CD4-positive, alpha-beta T cell (primary cell): ENCODE measurements around the gene COL5A1. TPM values are rescaled to one million over a fixed set of nuclear protein-coding genes. Genes with fewer than 3 reads are reported as not detected.
"Not testable (repeated sequence)": the region's sequence is repeated elsewhere in the genome, so short reads cannot be mapped to it uniquely, and the experiment has no call there.

ENCODE experiments used
- ATAC-seq: fragments of 200-7000 bp; cut with Tn5 transposase; one replicate; pipeline ENCODE4 v1.10.0; 2022; ENCODE audit warnings: mild to moderate bottlenecking; ENCODE audit not compliant: poor library complexity
- CTCF ChIA-PET: fragments of 350-600 bp; sonication (Branson Sonifier 250); formaldehyde crosslinking; loops from one replicate; lab custom pipeline; 2021; ENCODE audit warnings: antibody characterized with exemption, inconsistent platforms; lab: Charles Lee
- POLR2A ChIA-PET: fragments of 350-600 bp; sonication (Branson Sonifier 250); formaldehyde crosslinking; loops from one replicate; lab custom pipeline; 2021; ENCODE audit warnings: antibody characterized with exemption, inconsistent platforms; lab: Charles Lee
- DNase-seq, 14 experiments: peaks; one replicate each; pipeline ENCODE4 v3.0.0-alpha.2; 2013 to 2020; ENCODE audit warnings: mixed read lengths in 2 of 14
- H3K27ac ChIP-seq, 2 donors: one replicate each; pipeline versions ENCODE4 v1.5.1 to v1.7.0; 2013; ENCODE audit warnings: low read length in 2 of 2, low read depth in 1 of 2, mild to moderate bottlenecking in 1 of 2
- H3K27me3 ChIP-seq, 2 experiments: 1 replicate in 1 of 2; 2 replicates in 1 of 2; pipeline versions ENCODE4 v1.6.1 to v1.7.0; 2013; ENCODE audit warnings: low read length in 2 of 2, control low read depth in 1 of 2, mild to moderate bottlenecking in 1 of 2, moderate library complexity in 1 of 2; ENCODE audit not compliant: insufficient read depth in 2 of 2, control insufficient read depth in 1 of 2
- H3K36me3 ChIP-seq: one replicate; pipeline ENCODE4 v1.6.1; 2013; ENCODE audit warnings: low read length, control low read depth; ENCODE audit not compliant: insufficient read depth
- H3K4me1 ChIP-seq: one replicate; pipeline ENCODE4 v1.6.1; 2013; ENCODE audit warnings: low read length, control low read depth; ENCODE audit not compliant: insufficient read depth
- H3K4me3 ChIP-seq: one replicate; pipeline ENCODE4 v1.5.1; 2013; ENCODE audit warnings: mild to moderate bottlenecking, low read length, moderate library complexity
- H3K9me3 ChIP-seq, 2 experiments: 1 replicate in 1 of 2; 2 replicates in 1 of 2; pipeline versions ENCODE4 v1.6.1 to v1.7.0; 2013; ENCODE audit warnings: low read length in 2 of 2, mild to moderate bottlenecking in 2 of 2, control low read depth in 1 of 2, moderate library complexity in 1 of 2; ENCODE audit not compliant: control insufficient read depth in 1 of 2, insufficient read depth in 1 of 2
- H3K27ac Mint-ChIP-seq: one replicate; pipeline ENCODE4 v1.8.0; 2020; ENCODE audit warnings: mixed read lengths
- H3K27me3 Mint-ChIP-seq: one replicate; pipeline ENCODE4 v1.8.0; 2021; ENCODE audit warnings: mixed read lengths
- H3K36me3 Mint-ChIP-seq: one replicate; pipeline ENCODE4 v1.8.0; 2021; ENCODE audit warnings: low read depth, mixed read lengths
- H3K4me1 Mint-ChIP-seq: one replicate; pipeline ENCODE4 v1.8.0; 2021; ENCODE audit warnings: low read depth, mixed read lengths
- H3K4me3 Mint-ChIP-seq: one replicate; pipeline ENCODE4 v1.8.0; 2020; ENCODE audit warnings: mild to moderate bottlenecking, mixed read lengths
- H3K9me3 Mint-ChIP-seq: one replicate; pipeline ENCODE4 v1.8.0; 2020; ENCODE audit warnings: mixed read lengths
- intact Hi-C, 2 experiments: fragments of 100-400 bp; cut with DNase I in 1 of 2; cut with micrococcal nuclease in 1 of 2; formaldehyde crosslinking; loops; one replicate each; pipeline versions ENCODE4 v1.15.1 to v1.9.0; 2023 to 2025; cut with DNase I, micrococcal nuclease
- total RNA-seq, 174 experiments: library from RNA in 2 of 174; stranded (reverse) in 2 of 174; gene quantifications; one replicate each; pipeline ENCODE4 v1.2.3 and lab custom pipeline; 2021 to 2026
- TF ChIP-seq, protein P1 (sequence below): fragments of 200-600 bp; IDR thresholded peaks from one replicate; pipeline ENCODE4 v1.8.0; 2022; ENCODE audit warnings: antibody characterized with exemption, mild to moderate bottlenecking

The COL5A1 gene
- total RNA-seq, 2 experiments from 2014 or later, result 0.41 to 0.50 TPM

DNA sequence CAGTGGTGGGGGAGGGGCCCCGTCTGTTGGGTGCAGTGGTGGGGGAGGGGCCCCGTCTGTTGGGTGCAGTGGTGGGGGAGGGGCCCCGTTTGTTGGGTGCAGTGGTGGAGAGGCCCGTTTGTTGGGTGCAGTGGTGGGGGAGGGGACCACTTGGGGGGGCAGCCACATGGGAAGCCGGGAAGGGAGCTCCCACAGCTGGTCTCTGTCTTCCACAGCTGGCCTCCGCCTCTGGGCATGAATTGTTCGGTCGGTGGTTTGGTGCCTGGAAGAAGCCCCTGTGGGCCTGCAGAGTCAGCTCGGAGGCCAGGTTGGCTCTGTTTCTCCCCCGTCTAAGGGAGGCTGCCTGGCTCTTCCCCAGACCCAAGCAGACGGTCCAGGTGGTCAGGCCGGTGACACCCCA lies 69.3 kb downstream of the COL5A1 start:
- Mint-ChIP-seq H3K9me3 (peaks cover 2% of the 10 kb centered on the region), H3K27ac (no peak overlapping the region), H3K4me3 (no peak overlapping the region), H3K36me3 (no peaks in the 10 kb centered on the region), H3K27me3 (no peaks in the 10 kb centered on the region), H3K4me1 (no peaks in the 10 kb centered on the region)
- TF ChIP-seq, protein P1, sequence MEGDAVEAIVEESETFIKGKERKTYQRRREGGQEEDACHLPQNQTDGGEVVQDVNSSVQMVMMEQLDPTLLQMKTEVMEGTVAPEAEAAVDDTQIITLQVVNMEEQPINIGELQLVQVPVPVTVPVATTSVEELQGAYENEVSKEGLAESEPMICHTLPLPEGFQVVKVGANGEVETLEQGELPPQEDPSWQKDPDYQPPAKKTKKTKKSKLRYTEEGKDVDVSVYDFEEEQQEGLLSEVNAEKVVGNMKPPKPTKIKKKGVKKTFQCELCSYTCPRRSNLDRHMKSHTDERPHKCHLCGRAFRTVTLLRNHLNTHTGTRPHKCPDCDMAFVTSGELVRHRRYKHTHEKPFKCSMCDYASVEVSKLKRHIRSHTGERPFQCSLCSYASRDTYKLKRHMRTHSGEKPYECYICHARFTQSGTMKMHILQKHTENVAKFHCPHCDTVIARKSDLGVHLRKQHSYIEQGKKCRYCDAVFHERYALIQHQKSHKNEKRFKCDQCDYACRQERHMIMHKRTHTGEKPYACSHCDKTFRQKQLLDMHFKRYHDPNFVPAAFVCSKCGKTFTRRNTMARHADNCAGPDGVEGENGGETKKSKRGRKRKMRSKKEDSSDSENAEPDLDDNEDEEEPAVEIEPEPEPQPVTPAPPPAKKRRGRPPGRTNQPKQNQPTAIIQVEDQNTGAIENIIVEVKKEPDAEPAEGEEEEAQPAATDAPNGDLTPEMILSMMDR, result no peak
- Histone ChIP-seq H3K4me1 (no peaks in the 10 kb centered on the region), H3K4me3 (no peak overlapping the region), H3K9me3 (peaks cover 0 to 31% of the 10 kb centered on the region in 2 experiments), H3K36me3 (no peaks in the 10 kb centered on the region), H3K27me3 (no peaks in the 10 kb centered on the region), H3K27ac (no peak overlapping the region)
- intact Hi-C loops, result no loop called here
- ATAC-seq (no peak), DNase-seq (no peak)
- ChIA-PET CTCF (no interaction called here), POLR2A (no interaction called here)

DNA sequence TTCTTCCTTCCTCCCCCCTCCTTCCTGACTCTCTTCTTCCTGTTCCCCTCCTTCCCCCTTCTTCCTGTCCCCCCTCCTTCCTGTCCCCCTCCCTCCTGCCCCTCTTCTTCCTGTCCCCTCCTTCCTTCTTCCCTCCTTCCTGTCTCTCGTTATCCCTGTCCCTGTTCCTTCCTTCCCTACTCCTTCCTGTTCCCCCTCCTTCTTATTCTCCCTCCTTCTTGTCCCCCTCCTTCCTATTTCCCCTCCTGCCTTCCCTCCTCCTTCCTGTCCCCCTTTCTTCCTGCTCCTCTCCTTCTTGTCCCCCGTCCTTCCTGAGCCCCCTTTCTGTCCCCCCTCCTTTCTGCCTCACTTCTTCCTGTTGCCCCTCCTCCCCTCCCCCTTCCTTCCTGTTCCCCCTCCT lies 70.6 kb downstream of the COL5A1 start:
- H3K36me3 Mint-ChIP-seq, result no peaks in the 10 kb centered on the region
- TF ChIP-seq, protein P1, result no peak
- H3K9me3 ChIP-seq, result peaks cover 0 to 37% of the 10 kb centered on the region in 2 experiments
- peaks cover 2% of the 10 kb centered on the region for H3K9me3 Mint-ChIP-seq
- no peaks in the 10 kb centered on the region for H3K27me3 ChIP-seq
- intact Hi-C loops, result no loop called here
- ATAC-seq (no peak), DNase-seq (no peak)
- peak overlapping the region in 1 of 2 donors; percentile 78 for H3K27ac ChIP-seq
- no peaks in the 10 kb centered on the region for H3K4me1 Mint-ChIP-seq
- no peaks in the 10 kb centered on the region for H3K36me3 ChIP-seq
- POLR2A ChIA-PET, result no interaction called here
- no peak overlapping the region for H3K4me3 ChIP-seq
- H3K4me3 Mint-ChIP-seq, result no peak overlapping the region
- no peaks in the 10 kb centered on the region for H3K4me1 ChIP-seq
- CTCF ChIA-PET, result no interaction called here
- H3K27ac Mint-ChIP-seq, result peak overlapping the region; percentile 20
- H3K27me3 Mint-ChIP-seq, result no peaks in the 10 kb centered on the region

DNA sequence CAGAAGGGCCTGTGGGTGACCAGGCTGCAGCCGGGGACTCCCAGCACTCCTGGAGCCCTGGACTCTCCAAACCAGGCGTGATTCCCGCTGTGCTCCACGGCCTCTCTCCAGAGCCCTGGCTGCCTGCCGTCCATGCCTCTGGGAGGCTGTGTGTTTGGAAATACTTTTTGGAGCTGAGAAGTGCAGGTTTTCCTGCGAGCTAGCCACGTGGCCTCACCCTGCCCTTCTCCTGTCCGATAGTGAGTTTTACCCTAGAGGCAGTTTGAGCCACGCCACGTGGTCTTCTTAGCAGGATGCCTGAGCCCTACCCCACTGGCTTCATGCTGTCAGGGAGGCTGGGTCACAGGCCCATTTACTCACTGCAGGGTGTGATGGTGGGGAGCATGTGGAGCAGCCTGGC lies 71.3 kb downstream of the COL5A1 start:
- Mint-ChIP-seq H3K4me1 (no peaks in the 10 kb centered on the region), H3K27ac (peak overlapping the region; percentile 20), H3K9me3 (peaks cover 2% of the 10 kb centered on the region), H3K27me3 (no peaks in the 10 kb centered on the region), H3K36me3 (no peaks in the 10 kb centered on the region), H3K4me3 (no peak overlapping the region)
- Histone ChIP-seq H3K9me3 (peaks cover 0 to 37% of the 10 kb centered on the region in 2 experiments), H3K4me1 (no peaks in the 10 kb centered on the region), H3K4me3 (no peak overlapping the region), H3K27ac (peak overlapping the region; percentile 34 to 78), H3K27me3 (no peaks in the 10 kb centered on the region), H3K36me3 (no peaks in the 10 kb centered on the region)
- TF ChIP-seq, protein P1, result no peak
- CTCF ChIA-PET, result no interaction called here
- ATAC-seq, result no peak
- intact Hi-C loops, result no loop called here
- no peak for DNase-seq
- POLR2A ChIA-PET, result no interaction called here

DNA sequence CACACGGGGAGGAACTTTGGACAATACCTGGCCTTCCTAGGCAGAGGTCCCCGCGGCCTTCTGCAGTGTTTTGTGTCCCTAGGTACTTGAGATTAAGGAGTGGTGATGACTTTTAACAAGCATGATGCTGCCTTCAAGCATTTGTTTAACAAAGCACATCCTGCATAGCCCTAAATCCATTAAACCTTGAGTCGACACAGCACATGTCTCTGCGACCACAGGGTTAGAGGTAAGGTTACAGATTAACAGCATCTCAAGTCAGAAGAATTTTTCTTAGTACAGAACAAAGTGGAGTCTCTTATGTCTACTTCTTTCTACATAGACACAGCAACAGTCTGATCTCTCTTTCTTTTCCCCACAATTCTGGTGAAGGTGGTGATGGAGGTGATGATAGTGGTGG lies 73.9 kb downstream of the COL5A1 start:
- H3K4me1 ChIP-seq, H3K36me3 ChIP-seq, H3K4me1 Mint-ChIP-seq, CTCF ChIA-PET, H3K27ac ChIP-seq, ATAC-seq, intact Hi-C loops, H3K4me3 Mint-ChIP-seq, DNase-seq, H3K4me3 ChIP-seq, H3K27me3 Mint-ChIP-seq, POLR2A ChIA-PET, H3K27me3 ChIP-seq, H3K36me3 Mint-ChIP-seq, H3K9me3 Mint-ChIP-seq, H3K27ac Mint-ChIP-seq: not testable (repeated sequence)
- peaks cover 0 to 34% of the 10 kb centered on the region in 2 experiments for H3K9me3 ChIP-seq
